IPS DF 19.7 (cell line): ENCODE results near the gene BATF3.
"Not testable (repeated sequence)": the region's sequence is repeated elsewhere in the genome, so short reads cannot be mapped to it uniquely, and the experiment has no call there.

ENCODE experiments used
- DNase-seq: peaks from one replicate; pipeline ENCODE4 v3.0.0-alpha.2; 2013; ENCODE audit warnings: low read depth, low spot score

The BATF3 gene

DNA sequence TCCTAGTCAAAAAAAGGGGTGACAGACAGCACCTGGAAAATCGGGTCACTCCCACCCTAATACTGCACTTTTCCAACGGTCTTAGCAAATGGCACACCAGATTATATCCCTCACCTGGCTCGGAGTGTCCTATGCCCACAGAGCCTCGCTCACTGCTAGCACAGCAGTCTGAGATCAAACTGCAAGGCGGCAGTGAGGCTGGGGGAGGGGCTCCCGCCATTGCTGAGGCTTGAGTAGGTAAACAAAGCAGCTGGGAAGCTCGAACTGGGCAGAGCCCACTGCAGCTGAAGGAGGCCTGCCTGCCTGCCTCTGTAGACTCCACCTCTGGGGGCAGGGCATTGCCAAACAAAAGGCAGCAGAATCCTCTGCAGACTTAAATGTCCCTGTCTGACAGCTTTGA, 41.4 kb downstream of the BATF3 start:
- not testable (repeated sequence) for DNase-seq

DNA sequence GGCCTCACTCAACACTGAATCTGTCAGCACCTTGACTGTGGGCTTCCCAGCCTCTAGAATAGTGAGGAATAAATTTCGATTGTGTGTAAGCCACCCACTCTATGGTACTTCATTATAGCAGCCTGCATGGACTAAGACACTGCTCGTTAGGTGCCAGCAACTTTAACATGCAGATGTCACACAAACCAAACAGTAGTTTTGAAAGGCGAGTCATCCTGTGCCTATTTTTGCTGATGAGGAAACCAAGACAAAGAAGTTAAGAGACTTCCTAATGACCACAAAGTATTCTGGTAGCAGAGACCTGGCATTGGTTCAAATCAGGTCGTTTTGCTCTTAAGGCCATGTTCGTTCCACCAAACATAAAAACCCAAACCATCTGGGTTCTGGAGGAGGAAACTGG, 42.9 kb downstream of the BATF3 start:
- no peak for DNase-seq

DNA sequence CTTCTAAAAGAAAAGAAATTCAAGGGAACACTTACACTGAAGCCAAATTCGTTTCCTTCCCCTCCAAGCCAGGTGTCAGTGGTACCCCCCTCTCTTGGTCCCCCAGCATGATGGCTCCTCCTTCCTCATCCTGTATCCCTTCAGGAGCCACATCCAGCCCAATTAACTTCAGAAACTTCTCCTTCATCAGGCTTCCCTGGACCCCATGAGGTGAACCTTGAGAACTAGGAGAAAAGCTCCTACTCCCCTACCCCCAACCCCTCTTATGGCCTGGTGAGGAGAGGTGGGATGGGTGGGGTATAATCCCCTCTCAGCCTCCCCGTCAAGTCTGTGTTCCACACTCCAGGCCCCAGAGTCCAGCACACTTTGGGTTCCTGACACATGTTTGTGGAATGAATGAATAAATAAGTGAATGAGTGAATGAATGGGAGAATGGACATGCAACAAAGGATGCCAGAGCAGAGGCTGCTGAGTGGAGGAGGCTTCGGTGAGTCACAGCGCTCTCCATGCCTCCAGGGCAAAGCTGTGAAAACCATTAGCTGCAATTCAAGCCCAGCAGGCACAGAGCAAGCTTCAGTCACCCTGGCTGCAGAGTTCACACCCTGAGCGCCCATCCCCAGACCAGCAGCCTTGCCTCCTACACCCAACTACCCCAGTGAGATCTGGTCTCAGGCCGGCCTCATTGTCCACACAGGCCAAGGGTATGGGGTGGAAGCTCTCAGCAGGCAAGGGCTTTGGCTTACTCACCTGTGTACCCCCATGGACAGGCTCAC, 43.8 kb downstream of the BATF3 start:
- DNase-seq = no peak

DNA sequence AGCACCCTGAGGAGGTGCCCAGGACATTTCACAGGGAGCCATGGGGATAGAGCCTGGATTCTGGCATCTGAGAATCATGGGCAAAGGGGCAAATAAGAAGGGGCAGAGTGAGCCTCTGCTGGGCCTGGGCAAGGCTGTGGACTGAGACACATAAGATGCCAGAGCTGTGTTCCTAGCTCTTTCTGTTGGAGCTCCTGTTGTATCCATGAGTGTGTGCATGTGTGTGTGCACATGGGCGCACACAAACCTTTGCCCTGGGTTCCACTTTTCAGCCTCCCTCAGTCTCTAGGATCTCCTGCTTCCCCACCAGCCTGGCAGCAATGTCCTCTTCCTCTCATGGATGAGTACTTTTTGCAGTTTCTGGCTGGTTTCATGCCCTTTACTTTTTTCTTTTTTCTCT, 47.0 kb downstream of the BATF3 start:
- no peak for DNase-seq

- no peak for DNase-seq
These were observed 47.7 kb downstream of the BATF3 start for GRCh38 chr1:212651977-212652376.

GRCh38 chr1:212651521-212651920, 48.1 kb downstream of the BATF3 start:
- DNase-seq = no peak

- no peak for DNase-seq
These were observed 49.4 kb downstream of the BATF3 start for GRCh38 chr1:212650228-212650627.

- DNase-seq = no peak
These were observed 50.6 kb downstream of the BATF3 start for GRCh38 chr1:212649020-212649419.

DNA sequence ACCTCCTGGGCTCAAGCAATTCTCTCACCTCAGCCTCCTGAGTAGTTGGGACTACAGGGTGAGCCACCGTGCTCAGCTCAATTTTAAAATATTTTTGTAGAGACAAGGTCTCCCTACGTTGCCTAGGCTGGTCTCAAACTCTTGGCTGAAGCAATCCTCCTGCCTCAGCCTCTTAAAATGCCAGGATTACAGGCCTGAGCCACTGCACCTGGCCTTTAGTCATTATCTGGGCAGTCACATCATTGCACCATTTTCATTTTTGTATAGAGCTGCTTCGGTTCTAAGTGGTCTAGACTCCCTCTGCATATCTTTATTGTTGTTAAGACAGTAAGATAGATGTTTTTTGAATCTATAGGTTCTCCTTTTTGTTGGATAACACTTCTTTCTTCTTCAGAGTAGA, 51.2 kb downstream of the BATF3 start:
- DNase-seq = no peak

GRCh38 chr1:212647004-212647403, 52.6 kb downstream of the BATF3 start:
- DNase-seq = no peak

DNA sequence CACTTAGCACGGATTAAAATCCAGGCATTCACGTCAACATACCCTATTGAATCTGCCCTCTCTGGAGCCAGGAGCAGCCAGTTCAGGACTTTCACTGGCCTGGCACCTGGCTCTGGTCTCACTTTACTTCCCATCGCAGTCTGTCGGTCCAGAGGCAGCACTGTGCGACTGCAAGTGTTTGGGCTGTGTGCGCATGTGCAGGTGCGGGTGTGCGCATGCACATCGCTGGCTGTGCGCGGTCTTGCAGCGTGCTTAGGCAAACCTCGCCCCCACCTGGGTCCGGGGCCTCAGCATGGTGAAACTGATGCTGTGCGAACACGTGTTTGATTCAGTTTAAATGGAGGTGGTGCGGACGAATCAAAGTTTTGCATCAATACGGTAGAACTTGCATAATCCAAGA, 53.1 kb downstream of the BATF3 start:
- no peak for DNase-seq

GRCh38 chr1:212645546-212646543, 53.8 kb downstream of the BATF3 start:
- DNase-seq = no peak

DNA sequence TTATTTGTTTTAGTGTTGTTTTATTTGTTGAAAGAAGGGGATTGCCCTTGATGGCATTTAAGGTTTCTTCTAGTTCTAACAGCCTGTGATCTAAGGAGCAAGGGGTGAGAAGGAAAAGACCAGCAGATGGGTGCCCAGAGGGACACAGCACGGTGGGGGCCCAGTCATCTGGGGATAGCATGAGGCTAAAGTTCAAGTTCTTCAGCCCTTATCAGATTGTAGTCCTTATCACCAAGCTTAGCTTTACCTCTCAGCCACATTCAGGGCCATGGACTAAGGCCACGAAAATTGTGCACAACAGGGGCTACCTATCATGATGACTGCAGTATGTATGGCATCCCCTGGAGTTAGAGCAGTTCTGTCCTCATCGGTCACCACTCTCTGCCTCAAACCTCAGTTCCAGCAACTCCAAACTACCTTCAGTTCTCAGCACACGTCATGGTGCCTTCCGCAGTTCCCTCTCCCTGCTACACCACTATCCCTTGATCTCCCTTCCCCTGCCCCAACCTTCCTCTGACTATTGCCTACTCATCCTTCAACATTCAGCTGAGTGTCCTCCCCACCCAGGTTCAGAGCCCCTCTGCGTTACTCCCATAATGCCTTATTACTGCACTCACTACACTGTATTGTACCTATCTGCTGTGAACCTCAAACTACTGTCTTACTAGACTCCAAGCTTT, 54.6 kb downstream of the BATF3 start:
- DNase-seq = no peak

GRCh38 chr1:212643877-212644276, 55.8 kb downstream of the BATF3 start:
- DNase-seq = no peak

- no peak for DNase-seq
These were observed 57.7 kb downstream of the BATF3 start for GRCh38 chr1:212641956-212642355.

DNA sequence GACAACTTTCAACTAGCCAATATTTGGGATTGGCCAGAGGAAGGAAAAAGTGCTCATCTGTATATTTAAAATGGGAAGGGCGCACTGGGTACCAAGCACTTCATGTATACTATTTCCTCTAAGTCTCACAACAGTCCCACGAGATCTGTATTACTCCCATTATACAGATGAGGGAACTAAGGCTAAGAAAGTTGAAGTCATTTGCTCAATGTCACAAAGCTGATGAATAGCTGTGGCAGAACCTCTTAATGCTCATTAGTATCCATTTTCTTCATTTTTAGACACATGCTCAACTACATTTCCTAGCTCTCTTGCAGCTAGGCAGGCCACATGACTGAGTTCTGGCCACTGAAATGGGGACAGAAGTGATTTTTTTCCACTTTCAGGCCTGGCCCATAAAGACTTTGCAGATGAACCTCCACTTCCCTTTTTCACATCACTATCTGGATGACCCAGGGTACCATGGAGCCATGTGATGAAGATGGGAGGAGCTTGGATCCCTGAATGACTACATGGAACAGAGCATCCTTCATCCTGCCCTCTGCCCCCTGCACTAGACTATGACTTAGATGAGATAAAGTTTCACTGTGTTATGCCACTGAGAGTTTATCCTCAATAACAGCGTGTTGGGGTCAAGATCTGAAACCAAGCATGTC, 59.3 kb downstream of the BATF3 start:
- no peak for DNase-seq

GRCh38 chr1:212639524-212639923, 60.1 kb downstream of the BATF3 start:
- DNase-seq = not testable (repeated sequence)

GRCh38 chr1:212638492-212639151, 61.0 kb downstream of the BATF3 start:
- DNase-seq = no peak

DNA sequence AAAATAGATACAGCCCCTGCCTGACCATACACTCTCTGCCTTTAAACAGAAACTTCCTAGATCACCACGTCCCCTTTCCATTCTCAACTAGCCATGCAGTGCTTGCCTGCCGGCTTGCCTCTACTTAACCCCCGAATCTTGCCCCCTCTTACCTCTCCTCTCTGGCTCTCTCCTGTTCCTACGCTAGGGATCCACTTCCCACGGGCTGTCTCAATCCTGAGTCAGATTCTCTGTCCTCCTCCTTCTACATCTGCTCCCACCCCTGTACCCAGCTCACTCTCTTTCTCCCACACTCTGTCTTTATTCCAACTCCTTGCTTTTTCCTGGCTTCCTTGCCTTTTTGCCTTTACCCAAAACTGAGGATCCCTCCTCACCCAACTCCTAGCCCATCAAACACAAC, 61.7 kb downstream of the BATF3 start:
- DNase-seq = no peak
